ENCODE measurements around the gene HOXB4. TPM values are rescaled to one million over a fixed set of nuclear protein-coding genes. Genes with fewer than 3 reads are reported as not detected.

The HOXB4 gene
- total RNA-seq, 1 donor from 2014 or later = 5.8 TPM

GRCh38 chr17:48542698-48543106 is 35.4 kb downstream of the HOXB4 start:
- Histone ChIP-seq H3K4me3 (peak overlapping the region; percentile 58), H3K36me3 (no peaks in the 10 kb centered on the region), H3K4me1 (peaks cover 19% of the 10 kb centered on the region), H3K27me3 (ENCODE audit: low read depth) (peaks cover 83% of the 10 kb centered on the region), H3K9me3 (no peaks in the 10 kb centered on the region), H3K27ac (peak overlapping the region; percentile 86)
- ATAC-seq (no peak), DNase-seq (no peak)
- no peak for TF ChIP-seq CTCF (IDR thresholded peaks at IDR 0.05)
- intact Hi-C loops (cut with DNase I) = no loop called here

GRCh38 chr17:48542114-48542656 is 36.0 kb downstream of the HOXB4 start:
- peaks cover 19% of the 10 kb centered on the region for H3K4me1 ChIP-seq
- no peak for DNase-seq
- ATAC-seq = peak in 1 of 2 donors; percentile 25
- H3K4me3 ChIP-seq = peak overlapping the region; percentile 58
- no peaks in the 10 kb centered on the region for H3K9me3 ChIP-seq
- intact Hi-C loops (cut with DNase I) = no loop called here
- no peaks in the 10 kb centered on the region for H3K36me3 ChIP-seq
- TF ChIP-seq CTCF (IDR thresholded peaks at IDR 0.05) = no peak
- H3K27me3 ChIP-seq (ENCODE audit: low read depth) = peaks cover 78% of the 10 kb centered on the region
- H3K27ac ChIP-seq = peak overlapping the region; percentile 86

- Histone ChIP-seq H3K36me3 (no peaks in the 10 kb centered on the region), H3K4me1 (peaks cover 15% of the 10 kb centered on the region), H3K27ac (peak overlapping the region; percentile 86), H3K9me3 (no peaks in the 10 kb centered on the region), H3K4me3 (peak overlapping the region; percentile 58), H3K27me3 (ENCODE audit: low read depth) (peaks cover 73% of the 10 kb centered on the region)
- intact Hi-C loops (cut with DNase I) = no loop called here
- TF ChIP-seq CTCF (IDR thresholded peaks at IDR 0.05) = no peak
- DNase-seq (no peak), ATAC-seq (peak; percentile 59 to 61)
These were observed 36.5 kb downstream of the HOXB4 start for GRCh38 chr17:48541577-48542113.

- no peak for TF ChIP-seq CTCF (IDR thresholded peaks at IDR 0.05)
- Histone ChIP-seq H3K27me3 (ENCODE audit: low read depth) (peaks cover 71% of the 10 kb centered on the region), H3K4me3 (peak overlapping the region; percentile 58), H3K9me3 (no peaks in the 10 kb centered on the region), H3K4me1 (peaks cover 13% of the 10 kb centered on the region), H3K36me3 (no peaks in the 10 kb centered on the region), H3K27ac (peak overlapping the region; percentile 86)
- intact Hi-C loops (cut with DNase I) = no loop called here
- no peak for DNase-seq
- ATAC-seq = no peak
These were observed 37.0 kb downstream of the HOXB4 start for GRCh38 chr17:48541036-48541576.

GRCh38 chr17:48540213-48540612 is 37.9 kb downstream of the HOXB4 start:
- TF ChIP-seq CTCF (IDR thresholded peaks at IDR 0.05) = no peak
- peaks cover 5% of the 10 kb centered on the region for H3K4me1 ChIP-seq

More at GRCh38 chr17:48540213-48540612, 37.9 kb downstream of the HOXB4 start:
- H3K27ac ChIP-seq = peak overlapping the region; percentile 86
- ATAC-seq (no peak), DNase-seq (no peak)
- no peaks in the 10 kb centered on the region for H3K36me3 ChIP-seq
- no peak overlapping the region for H3K4me3 ChIP-seq
- intact Hi-C loops (cut with DNase I) = no loop called here
- H3K27me3 ChIP-seq (ENCODE audit: low read depth) = peaks cover 68% of the 10 kb centered on the region
- H3K9me3 ChIP-seq = no peaks in the 10 kb centered on the region
